MM.1S (cell line): Measurements from ENCODE around the gene ARFRP1.

Experiments
- CTCF ChIP-seq: fragments of 300-600 bp; sonication (generic); IDR thresholded peaks from 2 replicates; pipeline ENCODE4 v1.5.1; 2016; ENCODE audit warnings: antibody characterized with exemption, low read length, mixed read lengths
- EZH2 ChIP-seq: fragments of 300-600 bp; sonication (generic); optimal IDR thresholded peaks from 2 replicates; pipeline ENCODE3; 2017; ENCODE audit warnings: low read depth, mild to moderate bottlenecking, antibody characterized with exemption, low read length, mixed read lengths
- EZH2phosphoT487 ChIP-seq: fragments of 300-600 bp; sonication (generic); IDR thresholded peaks from 2 replicates; pipeline ENCODE4 v1.6.1; 2018; ENCODE audit warnings: antibody characterized with exemption, low read length

DNA sequence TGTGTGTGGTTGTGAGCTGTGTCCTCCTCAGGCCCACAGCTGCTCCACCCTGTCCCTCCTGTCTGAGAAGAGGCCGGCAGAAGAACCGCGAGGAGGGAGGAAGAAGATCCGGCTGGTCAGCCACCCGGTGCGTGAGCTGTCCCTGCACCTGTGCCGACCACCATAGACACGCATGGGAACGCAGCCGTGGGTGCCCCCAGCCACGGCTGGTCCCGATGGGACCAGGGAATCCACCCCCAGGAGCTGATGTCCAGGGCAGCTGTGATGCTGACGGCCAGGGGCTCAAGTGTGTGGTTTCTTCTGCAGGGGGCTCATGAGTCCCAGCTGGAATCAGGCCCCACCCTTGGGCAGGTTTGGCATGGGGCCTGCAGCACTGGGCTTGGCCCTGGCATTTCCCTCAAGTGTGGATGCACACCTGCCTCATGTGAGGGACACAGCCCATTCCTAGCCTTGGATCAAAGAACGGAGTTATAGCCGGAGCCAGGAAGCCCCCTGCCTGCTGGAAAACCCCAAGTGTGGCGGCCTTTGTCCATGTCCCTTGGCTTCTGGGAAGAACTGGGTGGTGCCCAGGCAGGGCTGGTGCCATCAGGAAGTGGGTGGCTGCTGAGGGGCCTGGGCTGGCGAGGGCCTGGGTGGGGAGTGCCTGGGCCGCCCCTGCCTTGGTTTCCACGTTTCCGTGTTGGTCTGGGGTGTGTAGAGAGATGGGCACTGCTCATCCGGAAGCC is 15.9 kb downstream of the ARFRP1 start:
- no peak for TF ChIP-seq CTCF
- TF ChIP-seq EZH2phosphoT487 = no peak
- no peak for TF ChIP-seq EZH2
